Activated CD4-positive, alpha-beta T cell treated with anti-CD3 and anti-CD28 coated beads, Interleukin-2, amount 50 U/mL, for 48 hours (primary cell): ENCODE data around the gene WSCD1.

Source experiments
- DNase-seq, 2 experiments: peaks; one replicate each; pipeline ENCODE4 v3.0.0-alpha.2; 2020

The WSCD1 gene

GRCh38 chr17:6110088-6110487 is 39.9 kb downstream of the WSCD1 start:
- DNase-seq, result no peak

GRCh38 chr17:6110592-6110991 is 40.4 kb downstream of the WSCD1 start:
- no peak for DNase-seq

GRCh38 chr17:6120351-6120750 is 50.2 kb downstream of the WSCD1 start:
- no peak for DNase-seq

- DNase-seq, result no peak
These were observed 54.7 kb downstream of the WSCD1 start for GRCh38 chr17:6124856-6125255.

- no peak for DNase-seq
These were observed 56.6 kb downstream of the WSCD1 start for GRCh38 chr17:6126768-6127167.

GRCh38 chr17:6134721-6135120 is 64.5 kb downstream of the WSCD1 start:
- no peak for DNase-seq

- DNase-seq, result no peak
These were observed 65.1 kb downstream of the WSCD1 start for GRCh38 chr17:6135236-6135635.

GRCh38 chr17:6135996-6136395 is 65.8 kb downstream of the WSCD1 start:
- no peak for DNase-seq

- DNase-seq, result no peak
These were observed 67.7 kb downstream of the WSCD1 start for GRCh38 chr17:6137716-6138502.

GRCh38 chr17:6138761-6139446 is 68.7 kb downstream of the WSCD1 start:
- no peak for DNase-seq

GRCh38 chr17:6139447-6139832 is 69.3 kb downstream of the WSCD1 start:
- DNase-seq, result no peak

GRCh38 chr17:6140188-6140587 is 70.0 kb downstream of the WSCD1 start:
- no peak for DNase-seq

- DNase-seq, result no peak
These were observed 70.7 kb downstream of the WSCD1 start for GRCh38 chr17:6140728-6141330.

GRCh38 chr17:6142701-6143100 is 72.5 kb downstream of the WSCD1 start:
- no peak for DNase-seq

GRCh38 chr17:6145946-6146345 is 75.8 kb downstream of the WSCD1 start:
- DNase-seq, result no peak

GRCh38 chr17:6147042-6147441 is 76.9 kb downstream of the WSCD1 start:
- no peak for DNase-seq

- no peak for DNase-seq
These were observed 83.2 kb downstream of the WSCD1 start for GRCh38 chr17:6153375-6153774.

GRCh38 chr17:6157716-6158115 is 87.5 kb downstream of the WSCD1 start:
- no peak for DNase-seq

GRCh38 chr17:6159541-6160231 is 89.5 kb downstream of the WSCD1 start:
- no peak for DNase-seq

GRCh38 chr17:6160232-6160555 is 90.0 kb downstream of the WSCD1 start:
- no peak for DNase-seq

GRCh38 chr17:6160911-6161855 is 91.0 kb downstream of the WSCD1 start:
- no peak for DNase-seq

GRCh38 chr17:6162216-6162615 is 92.0 kb downstream of the WSCD1 start:
- no peak for DNase-seq

- DNase-seq, result no peak
These were observed 92.7 kb downstream of the WSCD1 start for GRCh38 chr17:6162892-6163291.
